GM23338 (cell line): Measurements from ENCODE around the gene ITPRIP. TPM values are rescaled to one million over a fixed set of nuclear protein-coding genes. Genes with fewer than 3 reads are reported as not detected.
A peak's percentile ranks its signal among the peaks of the same experiment; 100 is the strongest.

ENCODE experiments used
- ATAC-seq: fragments of 200-7000 bp; cut with Tn5 transposase; 3 replicates; pipeline ENCODE4 v1.9.1; 2020
- DNase-seq: peaks from one replicate; pipeline ENCODE4 v3.0.0-alpha.2; 2015; ENCODE audit warnings: low spot score
- H2AFZ ChIP-seq: fragments of 200-600 bp; sonication (generic); 2 replicates; pipeline ENCODE4 v1.8.0; 2016; ENCODE audit warnings: antibody characterized with exemption, mild to moderate bottlenecking, moderate library complexity
- H3F3A ChIP-seq: fragments of 200-600 bp; sonication (generic); replicated peaks from 2 replicates; pipeline ENCODE4 v1.8.0; 2017; ENCODE audit warnings: antibody characterized with exemption, mixed run types, low read depth
- H3K27ac ChIP-seq: fragments of 200-600 bp; sonication (generic); 2 replicates; pipeline ENCODE4 v1.6.1; 2016; ENCODE audit warnings: low read depth
- H3K27me3 ChIP-seq: fragments of 200-600 bp; sonication (generic); 2 replicates; pipeline ENCODE4 v1.8.0; 2016; ENCODE audit warnings: mild to moderate bottlenecking, mixed run types, moderate library complexity; ENCODE audit not compliant: insufficient read depth
- H3K36me3 ChIP-seq: fragments of 200-600 bp; sonication (generic); 2 replicates; pipeline ENCODE4 v1.8.0; 2016; ENCODE audit warnings: mild to moderate bottlenecking; ENCODE audit not compliant: insufficient read depth
- H3K4me1 ChIP-seq: fragments of 200-600 bp; sonication (generic); 2 replicates; pipeline ENCODE4 v1.8.0; 2016; ENCODE audit warnings: mild to moderate bottlenecking, moderate library complexity; ENCODE audit not compliant: insufficient read depth
- H3K4me2 ChIP-seq: fragments of 200-600 bp; sonication (generic); 2 replicates; pipeline ENCODE4 v1.7.1; 2017; ENCODE audit warnings: mixed run types
- H3K4me3 ChIP-seq: fragments of 200-600 bp; sonication (generic); 2 replicates; pipeline ENCODE4 v1.6.1; 2016; ENCODE audit warnings: mixed run types
- H3K79me2 ChIP-seq: fragments of 200-600 bp; sonication (generic); replicated peaks from 2 replicates; pipeline ENCODE4 v1.8.0; 2017; ENCODE audit warnings: mild to moderate bottlenecking; ENCODE audit not compliant: insufficient read depth
- H3K9me2 ChIP-seq: fragments of 200-600 bp; sonication (generic); 2 replicates; pipeline ENCODE4 v1.8.0; 2017; ENCODE audit not compliant: insufficient read depth
- H4K20me1 ChIP-seq: fragments of 200-600 bp; sonication (generic); replicated peaks from 2 replicates; pipeline ENCODE4 v1.8.0; 2017; ENCODE audit warnings: mild to moderate bottlenecking; ENCODE audit not compliant: insufficient read depth
- H3K27ac Mint-ChIP-seq: 2 replicates; pipeline ENCODE4 v1.8.0; 2020; ENCODE audit warnings: inconsistent platforms, mild to moderate bottlenecking, moderate library complexity, mixed read lengths
- H3K27me3 Mint-ChIP-seq: 3 replicates; pipeline ENCODE4 v1.8.0; 2022; ENCODE audit warnings: low read depth, mild to moderate bottlenecking, moderate library complexity, mixed read lengths, inconsistent platforms; ENCODE audit not compliant: insufficient read depth, poor library complexity
- H3K36me3 Mint-ChIP-seq: 3 replicates; pipeline ENCODE4 v1.8.0; 2021; ENCODE audit warnings: low read depth, mild to moderate bottlenecking, inconsistent platforms, moderate library complexity, mixed read lengths
- H3K4me1 Mint-ChIP-seq: 3 replicates; pipeline ENCODE4 v1.8.0; 2020; ENCODE audit warnings: mild to moderate bottlenecking, inconsistent platforms, mixed read lengths
- H3K4me3 Mint-ChIP-seq: 3 replicates; pipeline ENCODE4 v1.8.0; 2021; ENCODE audit warnings: moderate library complexity, mild to moderate bottlenecking, inconsistent platforms, mixed read lengths
- H3K9me3 Mint-ChIP-seq: 3 replicates; pipeline ENCODE4 v1.8.0; 2020; ENCODE audit warnings: moderate library complexity, mild to moderate bottlenecking, inconsistent platforms, mixed read lengths
- CREB1 ChIP-seq: fragments of 250-450 bp; sonication (Bioruptor Pico); IDR thresholded peaks from 2 replicates; pipeline ENCODE4 v1.5.0; 2020; ENCODE audit warnings: low read depth, mild to moderate bottlenecking, moderate library complexity
- EZH2 ChIP-seq: fragments of 200-600 bp; sonication (generic); IDR thresholded peaks from one replicate; pipeline ENCODE4 v1.8.0; 2017; ENCODE audit warnings: antibody characterized with exemption, mild to moderate bottlenecking, low read depth; ENCODE audit not compliant: unreplicated experiment
- EZH2phosphoT487 ChIP-seq: fragments of 200-600 bp; sonication (generic); IDR thresholded peaks from one replicate; pipeline ENCODE4 v1.8.1; 2018; ENCODE audit warnings: antibody characterized with exemption; ENCODE audit not compliant: unreplicated experiment
- JUNB ChIP-seq: IDR thresholded peaks from one replicate; pipeline ENCODE4 v1.6.1; 2016; ENCODE audit warnings: antibody characterized with exemption; ENCODE audit not compliant: unreplicated experiment
- NANOG ChIP-seq: IDR thresholded peaks from 2 replicates; pipeline ENCODE4 v1.6.1; 2016; ENCODE audit warnings: antibody characterized with exemption, borderline replicate concordance
- POLR2AphosphoS5 ChIP-seq: IDR thresholded peaks from 2 replicates; pipeline ENCODE4 v1.6.1; 2016; ENCODE audit warnings: antibody characterized with exemption, low read depth
- STAT1 ChIP-seq: IDR thresholded peaks from one replicate; pipeline ENCODE4 v1.6.1; 2016; ENCODE audit warnings: antibody characterized with exemption; ENCODE audit not compliant: unreplicated experiment
- ZNF114 ChIP-seq: fragments of 250-450 bp; sonication (Bioruptor Pico); IDR thresholded peaks from 2 replicates; pipeline ENCODE4 v1.5.0; 2020; ENCODE audit warnings: mild to moderate bottlenecking, moderate library complexity
- ZNF331 ChIP-seq: fragments of 250-450 bp; sonication (Bioruptor Pico); IDR thresholded peaks from 2 replicates; pipeline ENCODE4 v1.5.0; 2020; ENCODE audit warnings: low read depth, mild to moderate bottlenecking, moderate library complexity
- polyA plus RNA-seq: library from polyadenylated mRNA; unstranded; fragments of >200 nt; fragmentation: Nextera tagmentation; extraction: Ambion mirVana; gene quantifications from 2 replicates; pipeline ENCODE4 v1.2.1, GENCODE V29; 2016
- total RNA-seq: library from RNA; depleted of rRNA; stranded (reverse); fragments of >200 nt; shearing (Covaris generic); gene quantifications from 2 replicates; pipeline ENCODE4 v1.2.3, GENCODE V29; 2014
- TF ChIP-seq, protein P1 (sequence below): IDR thresholded peaks from 2 replicates; pipeline ENCODE4 v1.6.1; 2016; ENCODE audit warnings: antibody characterized with exemption
- TF ChIP-seq, protein P2 (sequence below): fragments of 250-450 bp; sonication (Bioruptor Pico); IDR thresholded peaks from 2 replicates; pipeline ENCODE4 v1.5.0; 2020; ENCODE audit warnings: mild to moderate bottlenecking, moderate library complexity
- TF ChIP-seq, protein P3 (sequence below): IDR thresholded peaks from one replicate; pipeline ENCODE4 v1.6.1; 2018; ENCODE audit warnings: antibody characterized with exemption; ENCODE audit not compliant: unreplicated experiment
- TF ChIP-seq, protein P4 (sequence below), 2 experiments: fragments of 200-600 bp in 1 of 2; sonication (generic) in 1 of 2; conservative IDR thresholded peaks; 2 replicates each; pipeline versions ENCODE4 v1.5.1 to v1.6.1; 2016 to 2017; ENCODE audit warnings: antibody characterized with exemption in 2 of 2, low read depth in 2 of 2, mild to moderate bottlenecking in 2 of 2, moderate library complexity in 1 of 2

Gene ITPRIP
- total and polyA plus RNA-seq, 2 experiments from 2014 or later = 6.9 to 15.2 TPM

DNA sequence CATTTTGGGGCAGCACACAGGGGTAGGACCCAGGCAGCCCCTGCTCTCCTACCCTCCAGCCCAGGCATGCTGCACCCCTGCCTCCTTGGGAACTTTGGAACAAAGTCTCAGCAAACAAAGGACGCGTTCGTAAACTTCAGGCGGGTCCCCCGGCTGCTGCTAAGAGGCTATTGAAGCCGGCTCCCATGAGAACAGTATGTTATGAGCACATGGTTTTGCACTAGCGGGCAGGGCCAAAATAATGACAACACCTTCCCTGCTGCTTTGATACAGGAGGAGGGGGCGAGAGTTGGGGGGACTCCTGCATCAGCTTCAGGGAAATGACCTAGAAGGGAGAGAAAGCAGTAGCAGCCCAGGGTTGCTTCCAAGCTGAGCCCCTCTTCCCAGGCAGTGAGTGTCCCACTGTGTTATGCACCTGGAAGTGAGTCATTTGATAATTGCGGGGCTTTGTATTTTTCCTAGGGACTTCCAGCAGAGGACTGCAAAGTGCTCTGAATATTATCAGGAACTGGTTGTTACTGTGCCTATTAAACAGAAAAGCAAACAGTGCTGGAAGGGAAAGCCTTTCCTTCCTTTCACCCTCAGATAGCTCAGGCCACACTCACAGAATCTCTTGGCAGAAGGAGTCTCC is 6.9 kb downstream of the ITPRIP start:
- peaks cover 91% of the 10 kb centered on the region for H3K4me1 ChIP-seq
- Mint-ChIP-seq H3K4me3 (peak overlapping the region; percentile 48), H3K9me3 (no peaks in the 10 kb centered on the region; the same call in 2 of the 3 replicates), H3K27ac (peak overlapping the region; percentile 97), H3K27me3 (peaks cover 12% of the 10 kb centered on the region), H3K4me1 (peaks cover 99% of the 10 kb centered on the region), H3K36me3 (peaks cover 8% of the 10 kb centered on the region)
- no peak for TF ChIP-seq CREB1
- TF ChIP-seq EZH2 = no peak
- TF ChIP-seq, protein P1, sequence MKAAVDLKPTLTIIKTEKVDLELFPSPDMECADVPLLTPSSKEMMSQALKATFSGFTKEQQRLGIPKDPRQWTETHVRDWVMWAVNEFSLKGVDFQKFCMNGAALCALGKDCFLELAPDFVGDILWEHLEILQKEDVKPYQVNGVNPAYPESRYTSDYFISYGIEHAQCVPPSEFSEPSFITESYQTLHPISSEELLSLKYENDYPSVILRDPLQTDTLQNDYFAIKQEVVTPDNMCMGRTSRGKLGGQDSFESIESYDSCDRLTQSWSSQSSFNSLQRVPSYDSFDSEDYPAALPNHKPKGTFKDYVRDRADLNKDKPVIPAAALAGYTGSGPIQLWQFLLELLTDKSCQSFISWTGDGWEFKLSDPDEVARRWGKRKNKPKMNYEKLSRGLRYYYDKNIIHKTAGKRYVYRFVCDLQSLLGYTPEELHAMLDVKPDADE = no peak
- TF ChIP-seq, protein P2, sequence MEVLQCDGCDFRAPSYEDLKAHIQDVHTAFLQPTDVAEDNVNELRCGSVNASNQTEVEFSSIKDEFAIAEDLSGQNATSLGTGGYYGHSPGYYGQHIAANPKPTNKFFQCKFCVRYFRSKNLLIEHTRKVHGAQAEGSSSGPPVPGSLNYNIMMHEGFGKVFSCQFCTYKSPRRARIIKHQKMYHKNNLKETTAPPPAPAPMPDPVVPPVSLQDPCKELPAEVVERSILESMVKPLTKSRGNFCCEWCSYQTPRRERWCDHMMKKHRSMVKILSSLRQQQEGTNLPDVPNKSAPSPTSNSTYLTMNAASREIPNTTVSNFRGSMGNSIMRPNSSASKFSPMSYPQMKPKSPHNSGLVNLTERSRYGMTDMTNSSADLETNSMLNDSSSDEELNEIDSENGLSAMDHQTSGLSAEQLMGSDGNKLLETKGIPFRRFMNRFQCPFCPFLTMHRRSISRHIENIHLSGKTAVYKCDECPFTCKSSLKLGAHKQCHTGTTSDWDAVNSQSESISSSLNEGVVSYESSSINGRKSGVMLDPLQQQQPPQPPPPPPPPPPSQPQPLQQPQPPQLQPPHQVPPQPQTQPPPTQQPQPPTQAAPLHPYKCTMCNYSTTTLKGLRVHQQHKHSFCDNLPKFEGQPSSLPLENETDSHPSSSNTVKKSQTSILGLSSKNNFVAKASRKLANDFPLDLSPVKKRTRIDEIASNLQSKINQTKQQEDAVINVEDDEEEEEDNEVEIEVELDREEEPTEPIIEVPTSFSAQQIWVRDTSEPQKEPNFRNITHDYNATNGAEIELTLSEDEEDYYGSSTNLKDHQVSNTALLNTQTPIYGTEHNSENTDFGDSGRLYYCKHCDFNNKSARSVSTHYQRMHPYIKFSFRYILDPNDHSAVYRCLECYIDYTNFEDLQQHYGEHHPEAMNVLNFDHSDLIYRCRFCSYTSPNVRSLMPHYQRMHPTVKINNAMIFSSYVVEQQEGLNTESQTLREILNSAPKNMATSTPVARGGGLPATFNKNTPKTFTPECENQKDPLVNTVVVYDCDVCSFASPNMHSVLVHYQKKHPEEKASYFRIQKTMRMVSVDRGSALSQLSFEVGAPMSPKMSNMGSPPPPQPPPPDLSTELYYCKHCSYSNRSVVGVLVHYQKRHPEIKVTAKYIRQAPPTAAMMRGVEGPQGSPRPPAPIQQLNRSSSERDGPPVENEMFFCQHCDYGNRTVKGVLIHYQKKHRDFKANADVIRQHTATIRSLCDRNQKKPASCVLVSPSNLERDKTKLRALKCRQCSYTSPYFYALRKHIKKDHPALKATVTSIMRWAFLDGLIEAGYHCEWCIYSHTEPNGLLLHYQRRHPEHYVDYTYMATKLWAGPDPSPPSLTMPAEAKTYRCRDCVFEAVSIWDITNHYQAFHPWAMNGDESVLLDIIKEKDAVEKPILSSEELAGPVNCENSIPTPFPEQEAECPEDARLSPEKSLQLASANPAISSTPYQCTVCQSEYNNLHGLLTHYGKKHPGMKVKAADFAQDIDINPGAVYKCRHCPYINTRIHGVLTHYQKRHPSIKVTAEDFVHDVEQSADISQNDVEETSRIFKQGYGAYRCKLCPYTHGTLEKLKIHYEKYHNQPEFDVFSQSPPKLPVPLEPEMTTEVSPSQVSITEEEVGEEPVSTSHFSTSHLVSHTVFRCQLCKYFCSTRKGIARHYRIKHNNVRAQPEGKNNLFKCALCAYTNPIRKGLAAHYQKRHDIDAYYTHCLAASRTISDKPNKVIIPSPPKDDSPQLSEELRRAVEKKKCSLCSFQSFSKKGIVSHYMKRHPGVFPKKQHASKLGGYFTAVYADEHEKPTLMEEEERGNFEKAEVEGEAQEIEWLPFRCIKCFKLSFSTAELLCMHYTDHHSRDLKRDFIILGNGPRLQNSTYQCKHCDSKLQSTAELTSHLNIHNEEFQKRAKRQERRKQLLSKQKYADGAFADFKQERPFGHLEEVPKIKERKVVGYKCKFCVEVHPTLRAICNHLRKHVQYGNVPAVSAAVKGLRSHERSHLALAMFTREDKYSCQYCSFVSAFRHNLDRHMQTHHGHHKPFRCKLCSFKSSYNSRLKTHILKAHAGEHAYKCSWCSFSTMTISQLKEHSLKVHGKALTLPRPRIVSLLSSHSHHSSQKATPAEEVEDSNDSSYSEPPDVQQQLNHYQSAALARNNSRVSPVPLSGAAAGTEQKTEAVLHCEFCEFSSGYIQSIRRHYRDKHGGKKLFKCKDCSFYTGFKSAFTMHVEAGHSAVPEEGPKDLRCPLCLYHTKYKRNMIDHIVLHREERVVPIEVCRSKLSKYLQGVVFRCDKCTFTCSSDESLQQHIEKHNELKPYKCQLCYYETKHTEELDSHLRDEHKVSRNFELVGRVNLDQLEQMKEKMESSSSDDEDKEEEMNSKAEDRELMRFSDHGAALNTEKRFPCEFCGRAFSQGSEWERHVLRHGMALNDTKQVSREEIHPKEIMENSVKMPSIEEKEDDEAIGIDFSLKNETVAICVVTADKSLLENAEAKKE (CRISPR knock-in tag) = no peak
- TF ChIP-seq STAT1 = no peak
- no peak for TF ChIP-seq NANOG
- TF ChIP-seq JUNB = no peak
- no peak for TF ChIP-seq POLR2AphosphoS5
- TF ChIP-seq EZH2phosphoT487 = no peak
- TF ChIP-seq, protein P3, sequence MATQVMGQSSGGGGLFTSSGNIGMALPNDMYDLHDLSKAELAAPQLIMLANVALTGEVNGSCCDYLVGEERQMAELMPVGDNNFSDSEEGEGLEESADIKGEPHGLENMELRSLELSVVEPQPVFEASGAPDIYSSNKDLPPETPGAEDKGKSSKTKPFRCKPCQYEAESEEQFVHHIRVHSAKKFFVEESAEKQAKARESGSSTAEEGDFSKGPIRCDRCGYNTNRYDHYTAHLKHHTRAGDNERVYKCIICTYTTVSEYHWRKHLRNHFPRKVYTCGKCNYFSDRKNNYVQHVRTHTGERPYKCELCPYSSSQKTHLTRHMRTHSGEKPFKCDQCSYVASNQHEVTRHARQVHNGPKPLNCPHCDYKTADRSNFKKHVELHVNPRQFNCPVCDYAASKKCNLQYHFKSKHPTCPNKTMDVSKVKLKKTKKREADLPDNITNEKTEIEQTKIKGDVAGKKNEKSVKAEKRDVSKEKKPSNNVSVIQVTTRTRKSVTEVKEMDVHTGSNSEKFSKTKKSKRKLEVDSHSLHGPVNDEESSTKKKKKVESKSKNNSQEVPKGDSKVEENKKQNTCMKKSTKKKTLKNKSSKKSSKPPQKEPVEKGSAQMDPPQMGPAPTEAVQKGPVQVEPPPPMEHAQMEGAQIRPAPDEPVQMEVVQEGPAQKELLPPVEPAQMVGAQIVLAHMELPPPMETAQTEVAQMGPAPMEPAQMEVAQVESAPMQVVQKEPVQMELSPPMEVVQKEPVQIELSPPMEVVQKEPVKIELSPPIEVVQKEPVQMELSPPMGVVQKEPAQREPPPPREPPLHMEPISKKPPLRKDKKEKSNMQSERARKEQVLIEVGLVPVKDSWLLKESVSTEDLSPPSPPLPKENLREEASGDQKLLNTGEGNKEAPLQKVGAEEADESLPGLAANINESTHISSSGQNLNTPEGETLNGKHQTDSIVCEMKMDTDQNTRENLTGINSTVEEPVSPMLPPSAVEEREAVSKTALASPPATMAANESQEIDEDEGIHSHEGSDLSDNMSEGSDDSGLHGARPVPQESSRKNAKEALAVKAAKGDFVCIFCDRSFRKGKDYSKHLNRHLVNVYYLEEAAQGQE = no peak
- TF ChIP-seq ZNF114 (CRISPR knock-in tag) = no peak
- TF ChIP-seq, protein P4, sequence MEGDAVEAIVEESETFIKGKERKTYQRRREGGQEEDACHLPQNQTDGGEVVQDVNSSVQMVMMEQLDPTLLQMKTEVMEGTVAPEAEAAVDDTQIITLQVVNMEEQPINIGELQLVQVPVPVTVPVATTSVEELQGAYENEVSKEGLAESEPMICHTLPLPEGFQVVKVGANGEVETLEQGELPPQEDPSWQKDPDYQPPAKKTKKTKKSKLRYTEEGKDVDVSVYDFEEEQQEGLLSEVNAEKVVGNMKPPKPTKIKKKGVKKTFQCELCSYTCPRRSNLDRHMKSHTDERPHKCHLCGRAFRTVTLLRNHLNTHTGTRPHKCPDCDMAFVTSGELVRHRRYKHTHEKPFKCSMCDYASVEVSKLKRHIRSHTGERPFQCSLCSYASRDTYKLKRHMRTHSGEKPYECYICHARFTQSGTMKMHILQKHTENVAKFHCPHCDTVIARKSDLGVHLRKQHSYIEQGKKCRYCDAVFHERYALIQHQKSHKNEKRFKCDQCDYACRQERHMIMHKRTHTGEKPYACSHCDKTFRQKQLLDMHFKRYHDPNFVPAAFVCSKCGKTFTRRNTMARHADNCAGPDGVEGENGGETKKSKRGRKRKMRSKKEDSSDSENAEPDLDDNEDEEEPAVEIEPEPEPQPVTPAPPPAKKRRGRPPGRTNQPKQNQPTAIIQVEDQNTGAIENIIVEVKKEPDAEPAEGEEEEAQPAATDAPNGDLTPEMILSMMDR (conservative IDR thresholded peaks at IDR 0.05; ENCODE audit: low read depth in 2 of 2) = no peak
- TF ChIP-seq ZNF331 = no peak
- H3K4me3 ChIP-seq = peak overlapping the region; percentile 22; the same call in 1 of the 2 replicates
- H3K27ac ChIP-seq = peak overlapping the region; percentile 94
- no peaks in the 10 kb centered on the region for H3K9me2 ChIP-seq
- no peak overlapping the region for H2AFZ ChIP-seq
- DNase-seq (peak; percentile 55), ATAC-seq (peak; percentile 15)
- no peaks in the 10 kb centered on the region for H3K27me3 ChIP-seq
- H3F3A ChIP-seq = peaks cover 7% of the 10 kb centered on the region
- H4K20me1 ChIP-seq = peaks cover 2% of the 10 kb centered on the region; the same call in 1 of the 2 replicates
- H3K79me2 ChIP-seq = peaks cover 97% of the 10 kb centered on the region
- H3K36me3 ChIP-seq = no peaks in the 10 kb centered on the region
- peak overlapping the region; percentile 53 for H3K4me2 ChIP-seq
